HepG2 (cell line): ENCODE results near the gene PSMC2. TPM values are rescaled to one million over a fixed set of nuclear protein-coding genes. Genes with fewer than 3 reads are reported as not detected.

Source experiments
- ETV6 ChIP-seq: sonication (generic); formaldehyde crosslinking; conservative IDR thresholded peaks from 2 replicates; pipeline ENCODE4 v1.4.0; 2020; ENCODE audit warnings: missing genetic modification reagents
- HIVEP1 ChIP-seq: sonication (generic); formaldehyde crosslinking; IDR thresholded peaks from 2 replicates; pipeline ENCODE4 v1.4.0; 2020; ENCODE audit warnings: mild to moderate bottlenecking, missing genetic modification reagents
- HMGA1 ChIP-seq: sonication (generic); formaldehyde crosslinking; conservative IDR thresholded peaks from 2 replicates; pipeline ENCODE4 v1.4.0; 2020; ENCODE audit warnings: missing genetic modification reagents
- MAZ ChIP-seq, 2 experiments: sonication (generic) in 1 of 2; formaldehyde crosslinking in 1 of 2; IDR thresholded peaks; 2 replicates each; pipeline versions ENCODE4 v1.5.0 to v1.6.1; 2012 to 2020; ENCODE audit warnings: low read depth in 2 of 2, mild to moderate bottlenecking in 2 of 2, borderline replicate concordance in 1 of 2, improper control_type of control experiment in 1 of 2, low read length in 1 of 2, missing genetic modification reagents in 1 of 2, moderate library complexity in 1 of 2
- MBD4 ChIP-seq: IDR thresholded peaks from 2 replicates; pipeline ENCODE4 v1.6.1; 2012; ENCODE audit warnings: low read length, inconsistent platforms, borderline replicate concordance
- POLR2G ChIP-seq: fragments of 200-400 bp; formaldehyde crosslinking; IDR thresholded peaks from 2 replicates; pipeline ENCODE4 v1.6.1; 2018; ENCODE audit warnings: mild to moderate bottlenecking, low read depth, low read length, moderate library complexity
- RELA ChIP-seq: sonication (generic); formaldehyde crosslinking; IDR thresholded peaks from 2 replicates; pipeline ENCODE4 v1.4.0; 2020; ENCODE audit warnings: missing genetic modification reagents
- RFX3 ChIP-seq: IDR thresholded peaks from 2 replicates; pipeline ENCODE4 v1.6.1; 2016; ENCODE audit warnings: missing biosample characterization, missing genetic modification reagents
- SIX1 ChIP-seq: sonication (generic); formaldehyde crosslinking; IDR thresholded peaks from 2 replicates; pipeline ENCODE4 v1.4.0; 2020; ENCODE audit warnings: missing genetic modification reagents, borderline replicate concordance
- TBX3 ChIP-seq: fragments of 450-650 bp; IDR thresholded peaks from 2 replicates; pipeline ENCODE4 v1.6.1; 2017; ENCODE audit warnings: antibody characterized with exemption, mild to moderate bottlenecking, inconsistent platforms, borderline replicate concordance
- TSC22D2 ChIP-seq: sonication (generic); formaldehyde crosslinking; IDR thresholded peaks from 2 replicates; pipeline ENCODE4 v1.5.1; 2020; ENCODE audit warnings: missing genetic modification reagents, mild to moderate bottlenecking, borderline replicate concordance
- ZNF180 ChIP-seq: sonication (generic); formaldehyde crosslinking; IDR thresholded peaks from 2 replicates; pipeline ENCODE4 v1.4.0; 2020; ENCODE audit warnings: low read depth, missing genetic modification reagents, borderline replicate concordance
- ZNF484 ChIP-seq: sonication (generic); formaldehyde crosslinking; IDR thresholded peaks from 2 replicates; pipeline ENCODE4 v1.5.1; 2020; ENCODE audit warnings: mild to moderate bottlenecking, low read depth, missing genetic modification reagents, borderline replicate concordance
- ZNF619 ChIP-seq: sonication (generic); formaldehyde crosslinking; IDR thresholded peaks from 2 replicates; pipeline ENCODE4 v1.4.0; 2020; ENCODE audit warnings: mild to moderate bottlenecking, missing genetic modification reagents
- ZNF724P ChIP-seq: sonication (generic); formaldehyde crosslinking; IDR thresholded peaks from 2 replicates; pipeline ENCODE4 v1.8.0; 2022; ENCODE audit warnings: missing genetic modification reagents, borderline replicate concordance
- ZNF746 ChIP-seq: sonication (generic); formaldehyde crosslinking; IDR thresholded peaks from 2 replicates; pipeline ENCODE4 v1.8.0; 2022; ENCODE audit warnings: mild to moderate bottlenecking, missing genetic modification reagents
- ZSCAN25 ChIP-seq: sonication (generic); formaldehyde crosslinking; IDR thresholded peaks from 2 replicates; pipeline ENCODE4 v1.8.0; 2022; ENCODE audit warnings: mild to moderate bottlenecking, missing genetic modification reagents
- ZSCAN30 ChIP-seq: sonication (generic); formaldehyde crosslinking; IDR thresholded peaks from 2 replicates; pipeline ENCODE4 v1.5.0; 2020; ENCODE audit warnings: mild to moderate bottlenecking, missing genetic modification reagents
- polyA plus RNA-seq, 8 experiments: library from polyadenylated mRNA; depleted of rRNA in 3 of 8; stranded (reverse) in 7 of 8; unstranded in 1 of 8; fragments of >200 nt; fragmentation: Illumina TruSeq in 4 of 8; extraction: Trizol in 4 of 8; gene quantifications; 2 replicates each; pipeline versions ENCODE4 v1.2.1 to v1.2.3, GENCODE V29; 2011 to 2016; ENCODE audit warnings: low read depth in 4 of 8, missing spikeins in 1 of 8, mixed read lengths in 1 of 8; ENCODE audit not compliant: insufficient read depth in 1 of 8
- total RNA-seq, 5 experiments: library from RNA; depleted of rRNA; stranded (reverse); fragments of >200 nt; fragmentation: Illumina TruSeq; extraction: Trizol; gene quantifications; 2 replicates each; pipeline ENCODE4 v1.2.3, GENCODE V29; 2016; ENCODE audit warnings: low read depth in 1 of 5
- TF ChIP-seq, protein P1 (sequence below): sonication (generic); formaldehyde crosslinking; IDR thresholded peaks from 2 replicates; pipeline ENCODE4 v1.5.1; 2020; ENCODE audit warnings: missing genetic modification reagents, mild to moderate bottlenecking, borderline replicate concordance
- TF ChIP-seq, protein P2 (sequence below): IDR thresholded peaks from 2 replicates; pipeline ENCODE4 v1.6.1; 2012; ENCODE audit warnings: low read depth, low read length, improper control_type of control experiment
- TF ChIP-seq, protein P3 (sequence below): sonication (generic); formaldehyde crosslinking; IDR thresholded peaks from 2 replicates; pipeline ENCODE4 v1.8.1; 2023; ENCODE audit warnings: mild to moderate bottlenecking, missing genetic modification reagents
- TF ChIP-seq, protein P4 (sequence below): sonication (generic); formaldehyde crosslinking; IDR thresholded peaks from 2 replicates; pipeline ENCODE4 v1.4.0; 2020; ENCODE audit warnings: mild to moderate bottlenecking, missing genetic modification reagents
- TF ChIP-seq, protein P5 (sequence below): conservative IDR thresholded peaks from 2 replicates; pipeline ENCODE4 v1.6.1; 2018; ENCODE audit warnings: missing genetic modification reagents

The PSMC2 gene
- total and polyA plus RNA-seq, 2 of the 13 experiments (the other 11 are each of a cell fraction or from before 2014, with no cell fraction given), result 89.9 to 181 TPM

DNA sequence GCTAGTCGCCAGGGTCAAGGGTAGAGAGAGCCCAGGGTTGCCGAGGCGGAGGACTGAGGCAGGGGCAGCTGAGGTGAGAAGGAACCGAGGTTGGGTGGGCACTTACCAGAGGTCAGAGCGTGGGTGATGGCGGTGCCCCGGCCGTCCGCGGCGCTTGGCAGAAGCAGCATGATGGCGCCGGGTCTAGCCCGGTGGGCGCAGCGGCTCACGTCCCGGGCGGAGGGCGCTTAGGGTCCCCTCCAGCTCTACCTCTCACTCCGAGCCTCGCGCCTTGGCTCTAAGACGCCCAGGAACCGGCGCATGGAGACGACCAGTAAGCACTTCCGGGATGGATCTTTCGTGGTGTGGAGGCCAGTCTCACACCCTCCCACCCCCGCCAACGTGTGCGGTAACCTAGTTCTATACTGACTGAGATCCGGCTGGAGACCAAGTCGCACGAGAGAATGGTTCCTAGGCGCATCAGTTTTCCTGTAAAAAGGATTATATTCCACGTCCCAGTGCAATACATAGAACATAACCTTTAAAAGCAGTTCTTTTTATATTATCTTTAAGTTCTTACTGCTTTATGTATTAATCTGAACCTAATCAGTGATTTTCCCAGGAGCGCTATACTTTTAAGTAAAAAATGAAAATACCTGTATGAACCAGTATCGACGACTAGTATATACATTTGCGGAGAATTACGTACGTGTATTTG is 2.8 kb upstream of the PSMC2 start, which contains the start of gene DNAJC2 (continued):
- TF ChIP-seq ZNF724P, result peak; percentile 69; the same call in 1 of the 2 replicates
- no peak; the same call in 1 of the 2 replicates for TF ChIP-seq HIVEP1
- TF ChIP-seq ZNF746 (CRISPR knock-in tag), result 0 out of 2 replicates have a peak, but pooled peaks have one; percentile 71
- no peak; the same call in 1 of the 2 replicates for TF ChIP-seq MBD4
- no peak; the same call in 1 of the 2 replicates for TF ChIP-seq RFX3 (CRISPR knock-in tag)
- peak; percentile 46; the same call in 1 of the 2 replicates for TF ChIP-seq ZSCAN30 (CRISPR knock-in tag)
- TF ChIP-seq, protein P1, sequence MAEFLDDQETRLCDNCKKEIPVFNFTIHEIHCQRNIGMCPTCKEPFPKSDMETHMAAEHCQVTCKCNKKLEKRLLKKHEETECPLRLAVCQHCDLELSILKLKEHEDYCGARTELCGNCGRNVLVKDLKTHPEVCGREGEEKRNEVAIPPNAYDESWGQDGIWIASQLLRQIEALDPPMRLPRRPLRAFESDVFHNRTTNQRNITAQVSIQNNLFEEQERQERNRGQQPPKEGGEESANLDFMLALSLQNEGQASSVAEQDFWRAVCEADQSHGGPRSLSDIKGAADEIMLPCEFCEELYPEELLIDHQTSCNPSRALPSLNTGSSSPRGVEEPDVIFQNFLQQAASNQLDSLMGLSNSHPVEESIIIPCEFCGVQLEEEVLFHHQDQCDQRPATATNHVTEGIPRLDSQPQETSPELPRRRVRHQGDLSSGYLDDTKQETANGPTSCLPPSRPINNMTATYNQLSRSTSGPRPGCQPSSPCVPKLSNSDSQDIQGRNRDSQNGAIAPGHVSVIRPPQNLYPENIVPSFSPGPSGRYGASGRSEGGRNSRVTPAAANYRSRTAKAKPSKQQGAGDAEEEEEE (CRISPR knock-in tag), result peak; percentile 26; the same call in 1 of the 2 replicates
- TF ChIP-seq, protein P2, sequence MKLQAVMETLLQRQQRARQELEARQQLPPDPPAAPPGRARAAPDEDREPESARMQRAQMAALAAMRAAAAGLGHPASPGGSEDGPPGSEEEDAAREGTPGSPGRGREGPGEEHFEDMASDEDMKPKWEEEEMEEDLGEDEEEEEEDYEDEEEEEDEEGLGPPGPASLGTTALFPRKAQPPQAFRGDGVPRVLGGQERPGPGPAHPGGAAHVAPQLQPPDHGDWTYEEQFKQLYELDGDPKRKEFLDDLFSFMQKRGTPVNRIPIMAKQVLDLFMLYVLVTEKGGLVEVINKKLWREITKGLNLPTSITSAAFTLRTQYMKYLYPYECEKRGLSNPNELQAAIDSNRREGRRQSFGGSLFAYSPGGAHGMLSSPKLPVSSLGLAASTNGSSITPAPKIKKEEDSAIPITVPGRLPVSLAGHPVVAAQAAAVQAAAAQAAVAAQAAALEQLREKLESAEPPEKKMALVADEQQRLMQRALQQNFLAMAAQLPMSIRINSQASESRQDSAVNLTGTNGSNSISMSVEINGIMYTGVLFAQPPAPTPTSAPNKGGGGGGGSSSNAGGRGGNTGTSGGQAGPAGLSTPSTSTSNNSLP, result no peak
- TF ChIP-seq ZNF619 (CRISPR knock-in tag), result no peak
- TF ChIP-seq TBX3, result peak; percentile 44; the same call in 1 of the 2 replicates
- peak; percentile 44 for TF ChIP-seq ZSCAN25 (CRISPR knock-in tag)
- no peak; the same call in 1 of the 2 replicates for TF ChIP-seq TSC22D2 (CRISPR knock-in tag)
- TF ChIP-seq ETV6 (CRISPR knock-in tag), result peak; percentile 76
- peak; percentile 97 for TF ChIP-seq MAZ (IDR thresholded peaks at IDR 0.05; ENCODE audit: borderline replicate concordance, low read depth, low read length)
- TF ChIP-seq MAZ (CRISPR knock-in tag; IDR thresholded peaks at IDR 0.05; ENCODE audit: low read depth), result peak; percentile 77; the same call in 1 of the 2 replicates
- TF ChIP-seq, protein P3, sequence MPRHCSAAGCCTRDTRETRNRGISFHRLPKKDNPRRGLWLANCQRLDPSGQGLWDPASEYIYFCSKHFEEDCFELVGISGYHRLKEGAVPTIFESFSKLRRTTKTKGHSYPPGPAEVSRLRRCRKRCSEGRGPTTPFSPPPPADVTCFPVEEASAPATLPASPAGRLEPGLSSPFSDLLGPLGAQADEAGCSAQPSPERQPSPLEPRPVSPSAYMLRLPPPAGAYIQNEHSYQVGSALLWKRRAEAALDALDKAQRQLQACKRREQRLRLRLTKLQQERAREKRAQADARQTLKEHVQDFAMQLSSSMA (CRISPR knock-in tag), result no peak
- TF ChIP-seq SIX1 (CRISPR knock-in tag), result peak; percentile 82; the same call in 1 of the 2 replicates
- TF ChIP-seq ZNF180 (CRISPR knock-in tag), result 0 out of 2 replicates have a peak, but pooled peaks have one; percentile 37
- TF ChIP-seq, protein P4, sequence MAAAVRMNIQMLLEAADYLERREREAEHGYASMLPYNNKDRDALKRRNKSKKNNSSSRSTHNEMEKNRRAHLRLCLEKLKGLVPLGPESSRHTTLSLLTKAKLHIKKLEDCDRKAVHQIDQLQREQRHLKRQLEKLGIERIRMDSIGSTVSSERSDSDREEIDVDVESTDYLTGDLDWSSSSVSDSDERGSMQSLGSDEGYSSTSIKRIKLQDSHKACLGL (CRISPR knock-in tag), result peak; percentile 35; the same call in 1 of the 2 replicates
- TF ChIP-seq, protein P5, sequence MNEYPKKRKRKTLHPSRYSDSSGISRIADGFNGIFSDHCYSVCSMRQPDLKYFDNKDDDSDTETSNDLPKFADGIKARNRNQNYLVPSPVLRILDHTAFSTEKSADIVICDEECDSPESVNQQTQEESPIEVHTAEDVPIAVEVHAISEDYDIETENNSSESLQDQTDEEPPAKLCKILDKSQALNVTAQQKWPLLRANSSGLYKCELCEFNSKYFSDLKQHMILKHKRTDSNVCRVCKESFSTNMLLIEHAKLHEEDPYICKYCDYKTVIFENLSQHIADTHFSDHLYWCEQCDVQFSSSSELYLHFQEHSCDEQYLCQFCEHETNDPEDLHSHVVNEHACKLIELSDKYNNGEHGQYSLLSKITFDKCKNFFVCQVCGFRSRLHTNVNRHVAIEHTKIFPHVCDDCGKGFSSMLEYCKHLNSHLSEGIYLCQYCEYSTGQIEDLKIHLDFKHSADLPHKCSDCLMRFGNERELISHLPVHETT (CRISPR knock-in tag), result peak; percentile 44; the same call in 1 of the 2 replicates
- peak; percentile 91 for TF ChIP-seq POLR2G
- TF ChIP-seq RELA (CRISPR knock-in tag), result no peak
- no peak for TF ChIP-seq ZNF484 (CRISPR knock-in tag)
- no peak for TF ChIP-seq HMGA1 (CRISPR knock-in tag)
